ENCODE results near the gene TUBGCP3.

Gene TUBGCP3

GRCh38 chr13:112561478-112561877, 26.5 kb downstream of the TUBGCP3 start:
- Histone ChIP-seq H3F3A (ENCODE audit: control insufficient read depth, insufficient read depth) (no peaks in the 10 kb centered on the region), H3K4me3 (ENCODE audit: low read length) (no peak overlapping the region), H3K36me3 (ENCODE audit: control insufficient read depth, low read length) (peaks cover 87% of the 10 kb centered on the region), H4K20me1 (ENCODE audit: control insufficient read depth, insufficient read depth, low read depth, low read length) (peaks cover 12% of the 10 kb centered on the region), H3K4me2 (ENCODE audit: low read length) (no peak overlapping the region), H3K9me2 (replicated peaks; ENCODE audit: control insufficient read depth, low read length) (no peaks in the 10 kb centered on the region), H3K79me2 (ENCODE audit: control insufficient read depth, low read length) (peaks cover 63% of the 10 kb centered on the region), H3K4me1 (ENCODE audit: control insufficient read depth, low read length) (no peaks in the 10 kb centered on the region), H3K9me3 (ENCODE audit: control insufficient read depth, insufficient read depth, low read length) (no peaks in the 10 kb centered on the region), H3K27me3 (ENCODE audit: control insufficient read depth, low read length) (no peaks in the 10 kb centered on the region), H3K27ac (ENCODE audit: low read depth, low read length) (no peak overlapping the region)
- TF ChIP-seq EZH2phosphoT487 (IDR thresholded peaks at IDR 0.05; ENCODE audit: borderline replicate concordance, low read length) (no peak), CTCF (IDR thresholded peaks at IDR 0.05; ENCODE audit: low read depth, low read length, poor library complexity, severe bottlenecking) (no peak)

- Histone ChIP-seq H3K79me2 (ENCODE audit: control insufficient read depth, low read length) (peaks cover 38% of the 10 kb centered on the region), H4K20me1 (ENCODE audit: control insufficient read depth, insufficient read depth, low read depth, low read length) (peaks cover 12% of the 10 kb centered on the region), H3K27me3 (ENCODE audit: control insufficient read depth, low read length) (no peaks in the 10 kb centered on the region), H3K4me3 (ENCODE audit: low read length) (no peak overlapping the region), H3K9me2 (replicated peaks; ENCODE audit: control insufficient read depth, low read length) (no peaks in the 10 kb centered on the region), H3K9me3 (ENCODE audit: control insufficient read depth, insufficient read depth, low read length) (no peaks in the 10 kb centered on the region), H3F3A (ENCODE audit: control insufficient read depth, insufficient read depth) (no peaks in the 10 kb centered on the region), H3K27ac (ENCODE audit: low read depth, low read length) (no peak overlapping the region), H3K36me3 (ENCODE audit: control insufficient read depth, low read length) (peaks cover 91% of the 10 kb centered on the region), H3K4me2 (ENCODE audit: low read length) (no peak overlapping the region), H3K4me1 (ENCODE audit: control insufficient read depth, low read length) (no peaks in the 10 kb centered on the region)
- no peak for TF ChIP-seq EZH2phosphoT487 (IDR thresholded peaks at IDR 0.05; ENCODE audit: borderline replicate concordance, low read length)
- no peak for TF ChIP-seq CTCF (IDR thresholded peaks at IDR 0.05; ENCODE audit: low read depth, low read length, poor library complexity, severe bottlenecking)
Measured at GRCh38 chr13:112558696-112559418, 29.1 kb downstream of the TUBGCP3 start.

DNA sequence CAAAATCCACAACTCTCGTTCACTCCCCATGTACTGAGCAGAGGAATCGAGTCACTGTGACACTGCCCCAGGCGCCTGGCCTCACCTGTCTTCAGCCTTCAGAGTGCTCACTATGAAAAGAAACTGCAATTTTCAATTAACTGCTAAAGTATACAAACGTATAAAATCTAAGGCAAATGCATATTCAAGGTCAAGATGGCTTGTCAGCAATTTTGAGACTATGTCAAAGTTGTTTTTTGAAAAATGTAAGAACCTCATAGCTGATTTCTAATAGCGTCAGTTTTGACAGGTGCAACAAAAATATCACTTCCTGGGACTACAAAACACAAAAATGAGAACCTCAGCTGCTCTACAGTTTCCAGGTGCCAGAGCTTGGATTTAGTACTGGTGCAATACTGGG, 31.4 kb downstream of the TUBGCP3 start:
- H3K79me2 ChIP-seq (ENCODE audit: control insufficient read depth, low read length) = peaks cover 17% of the 10 kb centered on the region
- TF ChIP-seq CTCF (IDR thresholded peaks at IDR 0.05; ENCODE audit: low read depth, low read length, poor library complexity, severe bottlenecking) (no peak), EZH2phosphoT487 (IDR thresholded peaks at IDR 0.05; ENCODE audit: borderline replicate concordance, low read length) (no peak)
- no peaks in the 10 kb centered on the region for H3K4me1 ChIP-seq (ENCODE audit: control insufficient read depth, low read length)

More for the DNA sequence above, 31.4 kb downstream of the TUBGCP3 start:
- H3K9me2 ChIP-seq (replicated peaks; ENCODE audit: control insufficient read depth, low read length) = no peaks in the 10 kb centered on the region
- H3K27ac ChIP-seq (ENCODE audit: low read depth, low read length) = no peak overlapping the region
- no peak overlapping the region for H3K4me3 ChIP-seq (ENCODE audit: low read length)
- H3F3A ChIP-seq (ENCODE audit: control insufficient read depth, insufficient read depth) = no peaks in the 10 kb centered on the region
- no peak overlapping the region for H3K4me2 ChIP-seq (ENCODE audit: low read length)
- peaks cover 92% of the 10 kb centered on the region for H3K36me3 ChIP-seq (ENCODE audit: control insufficient read depth, low read length)
- peaks cover 5% of the 10 kb centered on the region for H4K20me1 ChIP-seq (ENCODE audit: control insufficient read depth, insufficient read depth, low read depth, low read length)
- H3K9me3 ChIP-seq (ENCODE audit: control insufficient read depth, insufficient read depth, low read length) = no peaks in the 10 kb centered on the region
- H3K27me3 ChIP-seq (ENCODE audit: control insufficient read depth, low read length) = no peaks in the 10 kb centered on the region

All from DOHH2 (cell line).